SHP77 treated with DMSO at 0.1 percent for 48 hours (cell line): ENCODE data around the gene PPIF.

Experiments
- DNase-seq: peaks from one replicate; lab custom pipeline; 2025; lab: John Stamatoyannopoulos, UW

The PPIF gene

DNA sequence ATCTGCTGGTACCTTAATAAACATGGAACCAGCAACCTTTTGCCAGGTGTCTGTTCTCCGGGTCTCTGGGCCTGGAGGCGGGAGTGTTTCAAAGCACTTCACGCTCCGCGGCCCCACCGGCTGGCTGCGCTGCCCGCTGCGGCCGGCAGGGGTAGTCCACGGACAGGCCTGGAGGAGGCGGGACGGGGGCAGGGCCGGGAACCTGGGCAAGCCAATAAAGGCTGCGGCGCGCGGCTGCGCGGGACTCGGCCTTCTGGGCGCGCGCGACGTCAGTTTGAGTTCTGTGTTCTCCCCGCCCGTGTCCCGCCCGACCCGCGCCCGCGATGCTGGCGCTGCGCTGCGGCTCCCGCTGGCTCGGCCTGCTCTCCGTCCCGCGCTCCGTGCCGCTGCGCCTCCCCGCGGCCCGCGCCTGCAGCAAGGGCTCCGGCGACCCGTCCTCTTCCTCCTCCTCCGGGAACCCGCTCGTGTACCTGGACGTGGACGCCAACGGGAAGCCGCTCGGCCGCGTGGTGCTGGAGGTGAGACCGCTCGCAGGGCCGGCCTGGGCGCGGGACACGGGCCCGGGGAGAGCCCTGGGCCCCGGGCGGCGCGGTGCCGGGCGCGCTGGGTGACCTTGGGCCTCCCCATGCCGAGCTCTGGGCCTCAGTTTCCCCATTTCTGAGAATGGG, at the start of gene PPIF:
TSS of gene PPIF (plus strand) at position 244 of the 668 bp plus-strand sequence. CDS start at position 324, 80 bp downstream.
- DNase-seq = peak; percentile 13

DNA sequence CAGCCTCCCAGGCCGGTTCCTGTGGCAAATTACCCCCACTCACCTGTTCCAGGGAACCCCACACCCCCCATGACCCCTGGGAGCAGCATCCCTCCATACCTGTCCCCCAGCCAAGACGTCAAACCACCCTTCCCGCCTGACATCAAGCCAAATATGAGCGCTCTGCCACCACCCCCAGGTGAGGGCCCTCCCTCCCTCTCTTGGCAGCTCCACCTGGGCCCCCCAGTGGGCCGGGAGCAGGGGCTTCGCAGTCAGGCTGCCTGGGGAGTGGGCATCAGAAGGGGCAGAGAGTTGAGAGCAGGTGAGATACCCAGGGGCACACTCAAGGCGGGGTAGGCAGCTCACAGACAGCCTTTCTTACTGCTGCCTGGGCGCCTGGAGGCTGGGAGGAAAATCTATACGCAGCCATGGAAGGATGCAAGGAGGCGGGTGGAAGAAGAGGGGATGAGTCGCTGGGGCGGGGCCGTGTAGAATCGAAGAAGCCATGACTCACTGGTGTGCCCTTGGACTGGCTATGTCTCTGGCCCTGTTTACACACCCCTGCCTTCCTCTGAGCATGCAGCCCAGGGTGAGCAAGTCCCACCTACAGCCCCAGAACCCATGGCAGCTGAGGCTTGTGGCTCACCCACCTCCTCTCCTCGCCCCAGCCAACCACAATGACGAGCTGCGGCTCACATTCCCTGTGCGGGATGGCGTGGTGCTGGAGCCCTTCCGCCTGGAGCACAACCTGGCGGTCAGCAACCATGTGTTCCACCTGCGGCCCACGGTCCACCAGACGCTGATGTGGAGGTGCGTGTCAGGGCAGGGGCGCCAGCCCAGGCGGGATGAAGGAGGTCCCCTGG, 48.6 kb upstream of the PPIF start:
- DNase-seq = no peak

DNA sequence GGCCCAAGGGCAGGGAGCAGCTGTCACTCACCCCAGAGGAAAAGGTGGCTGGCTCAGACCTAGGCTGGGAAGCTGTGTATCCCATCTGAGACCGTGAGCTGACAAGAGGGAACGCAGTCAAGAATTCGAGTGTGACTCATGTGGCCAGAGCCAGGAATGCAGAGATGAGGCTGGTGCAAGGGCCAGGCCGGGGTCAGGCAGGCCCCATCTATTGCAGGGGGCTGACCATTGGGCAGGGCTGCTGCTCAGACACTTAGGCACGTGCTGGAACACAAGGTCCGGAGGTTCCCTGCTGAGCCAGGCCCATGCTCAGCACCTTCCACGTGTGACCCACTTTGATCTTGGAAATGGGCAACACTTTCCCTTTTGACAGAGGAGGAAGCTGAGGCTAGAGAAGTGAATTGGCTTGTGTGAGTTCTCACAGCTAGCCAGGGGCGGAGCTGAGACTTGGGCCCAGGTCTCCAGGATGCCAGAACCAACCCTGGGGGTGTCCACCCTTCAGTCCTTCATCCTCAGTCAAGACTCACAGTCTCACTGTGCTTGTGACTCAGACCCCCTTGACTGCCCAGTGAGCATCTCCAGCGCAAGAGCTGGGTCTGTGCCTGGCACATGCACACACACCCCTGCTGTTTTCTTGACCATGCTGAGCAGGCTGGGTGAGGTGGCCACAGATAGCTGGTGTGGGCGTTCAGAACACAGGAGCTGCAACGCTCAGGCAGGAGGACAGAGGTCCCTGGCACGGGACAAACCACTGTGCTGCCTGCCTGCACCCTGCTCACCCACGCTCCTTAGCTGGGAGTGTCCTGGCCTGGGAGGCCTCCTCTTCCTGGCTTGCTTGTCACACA, 47.6 kb upstream of the PPIF start:
- DNase-seq = no peak

DNA sequence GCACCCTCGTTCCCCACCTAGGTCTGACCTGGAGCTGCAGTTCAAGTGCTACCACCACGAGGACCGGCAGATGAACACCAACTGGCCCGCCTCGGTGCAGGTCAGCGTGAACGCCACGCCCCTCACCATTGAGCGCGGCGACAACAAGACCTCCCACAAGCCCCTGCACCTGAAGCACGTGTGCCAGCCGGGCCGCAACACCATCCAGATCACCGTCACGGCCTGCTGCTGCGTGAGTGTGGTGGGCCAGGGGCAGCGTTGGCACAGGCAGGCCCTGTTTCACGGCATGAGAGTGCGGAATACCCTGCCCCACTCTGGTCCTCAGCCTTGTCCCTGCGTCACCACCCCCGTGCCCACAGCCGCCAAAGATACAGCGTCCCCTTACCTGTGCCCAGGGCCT, 46.6 kb upstream of the PPIF start:
- DNase-seq = no peak

DNA sequence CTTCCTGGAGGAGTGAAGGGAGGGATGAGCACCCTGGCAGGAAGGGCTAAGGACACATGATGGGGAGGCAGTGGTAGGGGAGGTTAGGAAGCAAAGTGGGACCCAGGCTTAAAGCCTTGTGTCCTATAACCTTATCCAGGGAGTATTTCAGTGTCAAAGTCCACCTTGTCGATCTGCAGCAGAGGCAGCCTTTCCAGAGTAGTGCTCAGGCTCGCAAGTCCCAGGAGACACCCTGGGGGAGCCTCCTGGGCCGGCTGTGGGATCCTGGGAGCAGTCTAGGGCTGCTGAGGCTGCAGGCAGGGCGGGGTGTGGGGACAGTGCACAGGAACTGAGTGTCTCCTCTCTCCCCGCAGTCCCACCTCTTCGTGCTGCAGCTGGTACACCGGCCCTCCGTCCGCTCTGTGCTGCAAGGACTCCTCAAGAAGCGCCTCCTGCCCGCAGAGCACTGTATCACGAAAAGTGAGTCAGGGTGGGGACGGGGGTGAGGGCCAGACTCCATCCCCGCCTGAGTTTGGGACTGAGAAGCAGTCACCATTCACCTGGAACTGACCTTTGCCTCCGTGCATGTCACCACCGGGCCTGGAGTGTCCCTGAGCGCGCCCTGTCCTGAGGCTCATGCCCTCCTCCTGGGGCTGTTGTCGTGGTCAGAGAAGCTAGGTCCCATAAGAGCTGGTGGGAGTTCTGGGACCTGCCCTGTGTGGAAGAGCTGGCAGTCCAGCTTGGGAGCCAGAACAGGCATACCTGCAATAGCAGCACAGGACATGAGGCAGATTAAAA, 45.3 kb upstream of the PPIF start:
- DNase-seq = no peak

DNA sequence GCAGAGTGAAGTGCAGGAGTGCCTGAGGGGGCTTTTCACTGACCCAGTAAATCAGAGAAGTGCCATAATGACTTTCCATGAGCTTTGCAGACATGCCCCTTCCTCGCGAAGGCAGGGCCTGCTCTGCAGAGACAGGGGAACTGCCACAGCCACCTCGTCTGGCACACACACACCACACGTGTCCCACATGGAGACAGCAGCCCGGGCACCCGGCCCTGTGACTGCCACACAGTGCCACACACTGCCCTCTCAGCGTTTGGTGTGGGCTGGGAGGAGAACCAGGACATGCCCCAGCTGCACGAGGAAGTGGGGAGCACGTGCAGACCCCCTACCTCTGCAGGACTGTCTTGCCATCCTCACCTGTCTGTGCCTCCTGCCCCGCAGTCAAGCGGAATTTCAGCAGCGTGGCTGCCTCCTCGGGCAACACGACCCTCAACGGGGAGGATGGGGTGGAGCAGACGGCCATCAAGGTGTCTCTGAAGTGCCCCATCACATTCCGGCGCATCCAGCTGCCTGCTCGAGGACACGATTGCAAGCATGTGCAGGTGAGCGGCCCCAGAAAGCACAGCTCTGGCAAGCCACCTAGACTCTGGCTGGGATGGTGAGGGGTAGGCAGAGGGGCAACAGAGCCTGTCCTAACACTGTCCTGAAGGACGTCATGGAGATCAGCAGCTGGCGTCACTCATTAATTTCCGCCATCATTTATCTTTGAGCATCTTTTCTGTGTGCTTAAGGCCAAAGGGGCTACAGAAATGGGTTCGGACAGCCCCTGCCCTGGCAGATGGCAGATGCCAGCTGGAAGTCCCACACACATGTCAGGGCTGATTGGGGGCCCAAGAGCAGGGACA, 43.4 kb upstream of the PPIF start:
- no peak for DNase-seq

DNA sequence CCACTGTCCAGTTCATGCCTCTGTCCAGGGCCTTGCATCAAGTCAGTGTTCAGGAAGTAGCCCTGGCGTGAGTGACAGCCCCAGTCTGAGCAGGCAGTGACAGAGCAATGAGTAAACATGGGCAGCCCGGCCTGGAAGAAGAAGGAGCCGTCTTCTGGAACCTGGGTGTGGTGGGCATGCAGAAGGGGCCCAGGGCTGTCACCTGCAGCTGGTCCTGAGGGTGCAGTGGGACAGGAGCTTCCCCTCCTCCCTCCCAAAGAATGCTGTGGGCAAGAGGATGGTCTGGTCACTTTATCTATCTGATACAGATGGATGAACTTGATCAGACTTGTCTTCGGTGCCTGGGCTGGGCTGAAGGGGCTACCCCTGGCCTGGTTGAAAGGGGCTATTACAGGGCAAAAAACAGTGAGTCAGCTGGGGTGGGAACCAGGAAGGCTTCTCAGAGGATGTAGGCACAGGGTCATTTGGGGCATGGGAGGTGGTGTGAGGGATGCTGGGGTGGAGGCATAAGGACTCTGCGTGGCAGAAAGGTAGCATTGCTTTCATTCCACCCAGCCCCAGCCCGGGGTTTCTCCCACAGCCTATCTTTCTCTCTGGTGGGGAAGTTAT, 42.7 kb upstream of the PPIF start:
- no peak for DNase-seq

DNA sequence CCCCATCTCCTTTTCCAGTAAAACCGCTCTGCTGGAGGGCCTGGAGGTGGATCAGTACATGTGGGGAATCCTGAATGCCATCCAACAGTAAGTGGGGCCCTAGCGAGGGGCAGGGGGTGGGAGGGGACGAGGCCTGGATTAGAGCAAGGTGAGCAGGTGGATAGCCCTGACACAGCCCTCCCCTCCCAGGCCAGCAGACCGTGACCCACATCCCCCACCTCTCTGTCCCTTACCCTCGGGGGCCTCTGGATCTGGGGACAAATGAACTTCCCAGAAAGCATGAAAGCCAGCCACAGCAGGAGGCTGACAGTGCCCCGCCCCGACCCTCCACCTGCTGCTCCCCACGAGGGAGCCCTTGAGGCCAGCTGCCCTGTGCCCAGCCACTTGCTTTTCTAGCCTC, 41.8 kb upstream of the PPIF start:
- no peak for DNase-seq

DNA sequence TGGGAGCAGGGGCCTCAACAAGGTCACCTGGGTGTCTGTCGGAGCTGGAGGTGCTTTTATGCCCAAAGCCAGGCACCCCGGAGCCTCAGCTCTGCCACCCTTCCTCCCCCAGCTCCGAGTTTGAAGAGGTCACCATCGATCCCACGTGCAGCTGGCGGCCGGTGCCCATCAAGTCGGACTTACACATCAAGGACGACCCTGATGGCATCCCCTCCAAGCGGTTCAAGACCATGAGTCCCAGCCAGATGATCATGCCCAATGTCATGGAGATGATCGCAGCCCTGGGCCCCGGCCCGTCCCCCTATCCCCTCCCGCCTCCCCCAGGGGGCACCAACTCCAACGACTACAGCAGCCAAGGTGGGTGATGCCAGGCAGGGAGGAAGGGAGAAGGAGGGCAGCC, 41.3 kb upstream of the PPIF start:
- no peak for DNase-seq

DNA sequence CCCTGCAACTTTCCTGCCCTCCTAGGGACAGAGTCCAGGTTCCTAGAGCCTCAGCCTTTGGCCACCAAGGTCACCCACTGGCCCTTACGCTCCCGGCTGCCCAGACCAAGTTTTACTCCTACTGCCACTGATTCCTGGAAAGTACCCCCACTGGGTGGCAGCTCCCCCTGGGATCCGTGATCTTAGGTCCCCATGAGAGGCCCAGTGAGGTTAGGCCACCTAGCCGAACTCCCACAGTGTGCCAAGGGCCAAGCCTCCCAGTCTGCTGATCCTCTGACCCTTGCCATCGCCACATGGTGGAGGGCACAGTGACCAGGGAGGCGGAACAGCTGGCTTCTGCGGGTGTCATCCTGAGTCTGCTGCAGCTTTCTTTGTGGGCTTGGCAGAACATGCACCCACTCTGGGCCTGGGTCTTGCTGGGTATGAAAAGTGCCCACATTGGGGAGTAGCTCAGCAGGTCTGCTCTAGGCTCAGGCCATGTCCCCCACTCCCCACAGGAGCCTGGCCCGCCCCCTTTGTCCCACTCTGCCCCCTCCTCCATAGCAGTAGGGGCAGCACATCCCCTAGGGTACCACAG, 40.5 kb upstream of the PPIF start:
- no peak for DNase-seq

DNA sequence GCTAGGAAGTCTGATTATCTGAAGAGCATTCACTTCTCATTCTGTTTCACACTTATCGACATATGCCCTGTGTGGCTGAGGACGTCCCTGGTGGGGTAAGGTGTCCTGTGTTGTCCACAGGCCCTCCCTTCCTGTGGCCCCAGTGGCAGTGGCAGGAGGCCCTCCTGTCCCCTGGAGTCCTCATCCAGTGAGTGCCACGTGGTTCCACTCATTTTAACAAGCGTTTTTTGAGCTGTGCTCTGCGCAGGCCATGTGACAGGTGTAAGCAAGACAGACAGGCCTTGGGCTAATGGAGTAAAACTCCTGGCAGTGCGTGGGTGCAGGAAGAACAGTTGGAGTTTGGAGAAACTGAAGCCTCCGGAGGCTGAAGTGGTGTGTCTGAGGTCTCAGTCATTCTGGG, 39.3 kb upstream of the PPIF start:
- no peak for DNase-seq

DNA sequence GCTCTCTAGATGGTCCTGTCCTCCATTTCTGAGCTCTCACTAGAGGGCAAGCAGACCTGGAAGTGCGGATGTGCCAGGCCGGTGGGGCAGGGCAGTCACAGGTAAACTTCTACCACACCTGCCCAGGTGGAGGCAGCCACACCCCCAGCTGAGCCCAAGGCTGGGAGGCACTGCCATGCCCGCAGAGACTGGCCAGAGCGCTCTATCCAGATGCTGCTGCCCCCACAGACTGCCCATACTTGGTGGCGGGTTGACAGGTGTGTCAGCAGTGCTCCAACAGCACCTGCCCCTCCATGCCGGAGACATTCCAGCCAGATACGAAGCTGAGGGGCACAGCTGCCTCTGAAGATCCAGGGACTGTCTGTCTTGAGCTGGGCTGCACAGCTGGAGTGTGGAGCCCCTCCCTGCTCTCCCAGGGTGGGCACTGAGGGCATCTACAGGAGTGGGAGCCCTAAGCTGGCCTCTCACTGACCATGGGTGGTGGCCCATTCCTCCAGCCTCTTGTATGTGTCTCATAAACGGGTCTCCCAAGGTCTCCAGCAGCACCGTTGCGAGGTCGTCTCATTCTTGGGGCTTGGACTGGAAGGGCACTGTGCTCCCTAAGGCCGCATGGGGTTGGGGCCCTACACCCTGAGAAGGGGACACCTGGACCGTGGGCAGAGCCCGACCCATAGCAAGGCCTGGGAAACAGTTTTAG, 38.2 kb upstream of the PPIF start:
- DNase-seq = no peak

DNA sequence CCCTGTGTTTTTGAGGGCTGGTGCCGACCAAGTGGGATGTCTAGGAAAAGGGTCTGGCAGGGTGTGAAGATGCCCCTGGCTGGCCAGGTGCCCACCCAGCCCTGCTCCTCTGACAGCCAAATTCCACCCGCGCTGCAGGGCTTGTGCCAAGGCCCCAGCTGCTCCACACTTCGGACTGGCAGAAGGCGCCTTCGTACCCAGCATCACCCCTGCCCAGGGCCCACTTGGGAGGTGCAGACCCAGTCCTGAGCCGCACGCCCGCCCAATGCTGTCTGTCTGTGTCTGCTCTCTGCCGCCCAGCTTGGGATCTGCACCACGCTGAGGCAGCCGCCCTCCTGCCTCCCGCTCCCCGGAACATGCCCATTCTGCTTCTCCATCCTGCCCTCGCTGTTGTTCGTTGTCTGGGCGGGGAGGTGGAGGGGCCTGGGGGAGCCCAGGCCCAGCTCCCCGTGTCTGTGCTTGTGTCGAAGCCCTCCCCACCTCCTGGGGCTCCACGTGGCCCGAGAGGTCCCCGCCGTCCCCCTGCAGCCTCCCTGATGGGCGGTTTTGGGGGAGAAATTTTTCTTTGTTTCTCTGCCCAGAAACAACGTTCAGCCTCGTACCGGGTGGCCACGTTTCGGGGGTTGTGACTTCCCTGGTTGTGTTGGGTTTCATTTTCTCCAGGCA, 36.9 kb upstream of the PPIF start:
- no peak for DNase-seq

DNA sequence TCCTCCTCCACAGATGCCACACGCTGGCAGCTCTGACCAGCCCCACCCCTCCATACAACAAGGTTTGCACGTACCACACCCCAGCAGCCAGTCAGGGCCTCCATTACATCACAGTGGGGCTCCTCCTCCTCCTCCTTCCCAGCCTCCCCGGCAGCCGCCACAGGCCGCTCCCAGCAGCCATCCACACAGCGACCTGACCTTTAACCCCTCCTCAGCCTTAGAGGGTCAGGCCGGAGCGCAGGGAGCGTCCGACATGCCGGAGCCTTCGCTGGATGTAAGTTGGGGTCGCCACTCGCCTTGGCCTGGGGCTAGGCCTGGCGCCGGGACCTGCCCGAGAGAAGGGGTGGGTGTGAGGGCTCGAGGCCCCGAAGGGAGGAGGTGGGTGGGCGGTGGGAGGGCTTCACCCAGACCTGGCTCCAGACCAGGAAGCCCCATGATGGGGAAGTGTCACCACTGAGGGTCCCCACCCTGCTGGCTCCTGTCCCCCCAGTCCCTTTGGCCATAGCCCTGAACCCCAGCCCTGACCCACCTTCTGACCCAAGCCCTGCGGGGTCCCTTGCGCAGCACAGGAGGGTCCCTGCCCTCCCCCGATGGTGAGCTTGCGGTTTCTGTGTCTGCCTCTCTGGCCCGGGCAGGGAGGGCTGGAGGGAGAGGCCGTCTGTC, 36.2 kb upstream of the PPIF start:
- no peak for DNase-seq

DNA sequence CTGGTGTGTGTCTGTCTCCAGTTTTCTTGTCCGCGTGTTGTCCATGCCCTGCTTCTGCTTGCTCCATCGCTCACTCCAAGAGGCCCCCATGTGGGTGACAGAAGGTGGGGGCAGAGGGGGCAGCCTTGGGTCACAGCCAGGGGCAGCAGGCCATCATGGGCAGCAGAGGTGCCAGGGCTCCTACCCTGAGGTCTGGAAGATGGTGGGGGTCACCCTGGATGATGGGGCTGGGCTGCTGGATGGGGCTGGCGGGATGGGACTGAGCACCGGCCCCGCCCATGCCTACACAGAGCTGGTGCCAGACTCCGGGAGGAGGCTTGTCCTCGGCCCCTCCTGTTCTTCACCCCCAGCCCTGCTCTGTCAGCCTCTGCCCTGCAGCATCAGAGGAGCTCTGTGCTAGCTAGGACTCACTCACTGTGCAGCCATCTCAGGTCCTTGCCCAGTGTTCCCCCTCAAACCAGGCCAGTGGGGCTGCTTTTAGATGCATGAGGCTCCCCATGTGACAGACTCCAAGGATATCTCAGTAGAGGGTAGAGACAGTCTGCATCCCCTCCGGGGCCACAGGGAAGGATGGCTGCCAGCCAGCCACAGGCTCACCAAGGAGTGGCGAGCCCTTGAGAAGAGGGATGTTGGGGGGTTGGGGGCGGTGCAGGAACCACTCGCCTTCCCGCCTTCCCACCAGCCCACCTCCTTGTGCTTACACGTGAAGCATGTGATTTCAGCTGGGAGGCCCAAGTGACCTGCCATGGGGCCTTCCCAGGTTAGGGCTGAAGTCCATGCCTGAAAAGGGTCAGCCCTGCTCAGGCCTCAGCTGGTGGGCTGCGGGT, 35.5 kb upstream of the PPIF start:
- no peak for DNase-seq

DNA sequence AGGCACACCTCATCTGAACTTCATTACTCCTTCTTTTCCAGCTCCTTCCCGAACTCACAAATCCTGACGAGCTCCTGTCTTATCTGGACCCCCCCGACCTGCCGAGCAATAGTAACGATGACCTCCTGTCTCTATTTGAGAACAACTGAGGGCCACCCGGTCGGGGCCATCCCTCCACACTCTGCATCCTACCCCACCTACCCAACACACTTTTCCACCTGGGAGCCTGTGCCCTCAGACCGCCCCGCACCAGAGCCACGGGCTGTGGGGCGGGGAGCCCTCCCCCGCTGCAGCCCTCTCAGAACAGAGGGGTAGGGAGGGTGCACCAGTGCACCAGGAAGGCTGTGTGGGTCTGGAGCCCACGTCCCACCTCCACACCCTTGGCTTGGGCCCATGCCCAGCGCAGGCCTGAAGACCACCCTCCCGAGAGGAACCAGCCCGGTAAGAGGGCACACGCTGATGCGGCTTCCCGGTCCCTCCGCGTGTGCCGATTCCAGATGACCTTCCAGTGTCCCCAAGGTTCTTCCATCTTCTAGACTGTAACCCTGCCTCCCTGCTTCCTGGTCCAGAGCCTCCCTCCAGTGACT, 34.6 kb upstream of the PPIF start:
- DNase-seq = no peak

DNA sequence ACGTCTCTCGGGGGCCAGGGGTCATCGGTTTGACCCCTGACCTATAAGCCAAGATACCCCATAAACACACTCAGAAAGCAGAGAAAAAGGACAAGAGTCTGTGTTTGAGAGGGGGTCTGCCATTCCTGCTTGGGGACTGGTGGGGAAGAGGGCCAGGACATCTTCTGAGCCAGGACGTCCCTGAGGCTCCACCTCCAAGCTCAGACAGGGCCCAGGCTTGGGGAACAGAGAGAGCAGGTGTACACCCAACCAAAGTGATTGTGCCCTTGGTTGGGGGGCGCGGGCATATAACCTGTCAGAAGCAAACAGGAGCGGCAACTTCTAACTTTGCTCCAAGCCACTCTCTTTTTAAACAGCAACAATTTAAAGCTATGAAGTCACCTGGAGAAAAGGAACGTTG, 33.9 kb upstream of the PPIF start:
- DNase-seq = no peak
